Measurements from ENCODE around the gene PPP3R1.
A peak's percentile ranks its signal among the peaks of the same experiment; 100 is the strongest.
"Not testable (repeated sequence)": the region's sequence is repeated elsewhere in the genome, so short reads cannot be mapped to it uniquely, and the experiment has no call there.

PPP3R1 gene

DNA sequence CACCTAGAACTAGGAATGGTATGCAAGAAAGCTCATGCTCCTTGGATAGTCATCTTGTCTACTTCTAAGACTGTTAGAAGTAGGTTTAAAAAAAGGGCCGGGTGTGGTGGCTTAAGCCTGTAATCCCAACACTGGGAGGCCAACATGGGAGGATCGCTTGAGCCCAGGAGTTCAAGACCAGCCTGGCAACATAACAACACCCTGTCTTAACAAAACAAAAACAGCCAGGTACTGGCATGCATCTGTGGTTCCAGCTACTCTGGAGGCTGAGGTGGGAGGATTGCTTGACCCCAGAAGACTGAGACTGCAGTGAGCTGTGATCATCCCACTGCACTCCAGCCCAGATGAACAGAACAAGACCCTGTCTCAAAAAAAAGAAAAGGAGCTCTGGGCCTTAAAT is 74.8 kb downstream of the PPP3R1 start:
- TF ChIP-seq GABPA (IDR thresholded peaks at IDR 0.05; ENCODE audit: low read depth) (no peak), SPI1 (IDR thresholded peaks at IDR 0.05; ENCODE audit: borderline replicate concordance, low read depth) (no peak), REST (IDR thresholded peaks at IDR 0.05; ENCODE audit: insufficient replicate concordance, low read depth) (no peak), POLR2AphosphoS5 (IDR thresholded peaks at IDR 0.05; ENCODE audit: low read depth) (no peak)
- TF ChIP-seq, protein P1, sequence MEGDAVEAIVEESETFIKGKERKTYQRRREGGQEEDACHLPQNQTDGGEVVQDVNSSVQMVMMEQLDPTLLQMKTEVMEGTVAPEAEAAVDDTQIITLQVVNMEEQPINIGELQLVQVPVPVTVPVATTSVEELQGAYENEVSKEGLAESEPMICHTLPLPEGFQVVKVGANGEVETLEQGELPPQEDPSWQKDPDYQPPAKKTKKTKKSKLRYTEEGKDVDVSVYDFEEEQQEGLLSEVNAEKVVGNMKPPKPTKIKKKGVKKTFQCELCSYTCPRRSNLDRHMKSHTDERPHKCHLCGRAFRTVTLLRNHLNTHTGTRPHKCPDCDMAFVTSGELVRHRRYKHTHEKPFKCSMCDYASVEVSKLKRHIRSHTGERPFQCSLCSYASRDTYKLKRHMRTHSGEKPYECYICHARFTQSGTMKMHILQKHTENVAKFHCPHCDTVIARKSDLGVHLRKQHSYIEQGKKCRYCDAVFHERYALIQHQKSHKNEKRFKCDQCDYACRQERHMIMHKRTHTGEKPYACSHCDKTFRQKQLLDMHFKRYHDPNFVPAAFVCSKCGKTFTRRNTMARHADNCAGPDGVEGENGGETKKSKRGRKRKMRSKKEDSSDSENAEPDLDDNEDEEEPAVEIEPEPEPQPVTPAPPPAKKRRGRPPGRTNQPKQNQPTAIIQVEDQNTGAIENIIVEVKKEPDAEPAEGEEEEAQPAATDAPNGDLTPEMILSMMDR (IDR thresholded peaks at IDR 0.05; ENCODE audit: insufficient read depth, low read length), result no peak
- no peak for DNase-seq (ENCODE audit: low read depth in 1 of 2, low spot score in 1 of 2)
- no peak overlapping the region for H3K4me3 ChIP-seq (replicated peaks; ENCODE audit: insufficient read depth, low read length)
- H3K27ac ChIP-seq (replicated peaks), result peak overlapping the region; percentile 50
- no peaks in the 10 kb centered on the region for H3K27me3 ChIP-seq (ENCODE audit: insufficient read depth, poor library complexity, severe bottlenecking)

DNA sequence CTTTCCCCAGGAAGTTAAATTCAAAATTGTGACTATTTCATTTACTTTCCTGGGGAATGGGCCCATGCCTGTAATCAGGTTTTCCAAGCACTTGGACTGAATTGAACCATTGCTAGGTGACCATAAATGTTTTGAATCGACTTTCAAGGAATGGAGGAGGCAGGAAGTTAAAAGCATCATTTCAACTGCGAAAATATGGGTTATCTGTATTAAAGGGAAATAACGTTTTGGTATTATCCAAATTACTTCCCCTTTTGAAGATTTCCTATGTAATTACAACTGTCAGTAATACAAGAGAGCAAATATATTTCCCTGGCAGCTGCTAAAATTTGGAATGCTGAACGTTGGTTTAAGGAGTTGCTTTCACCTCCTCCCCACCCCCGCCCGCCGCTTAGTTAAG is 75.7 kb downstream of the PPP3R1 start:
- no peaks in the 10 kb centered on the region for H3K27me3 ChIP-seq (ENCODE audit: insufficient read depth, poor library complexity, severe bottlenecking)
- H3K4me3 ChIP-seq (replicated peaks; ENCODE audit: insufficient read depth, low read length), result no peak overlapping the region
- no peak for DNase-seq (ENCODE audit: low read depth in 1 of 2, low spot score in 1 of 2)
- no peak for TF ChIP-seq SPI1 (IDR thresholded peaks at IDR 0.05; ENCODE audit: borderline replicate concordance, low read depth)
- peak; percentile 13; the same call in 1 of the 2 replicates for TF ChIP-seq POLR2AphosphoS5 (IDR thresholded peaks at IDR 0.05; ENCODE audit: low read depth)
- no peak for TF ChIP-seq REST (IDR thresholded peaks at IDR 0.05; ENCODE audit: insufficient replicate concordance, low read depth)
- TF ChIP-seq GABPA (IDR thresholded peaks at IDR 0.05; ENCODE audit: low read depth), result no peak
- TF ChIP-seq, protein P1 (IDR thresholded peaks at IDR 0.05; ENCODE audit: insufficient read depth, low read length), result no peak
- peak overlapping the region; percentile 50 for H3K27ac ChIP-seq (replicated peaks)

- not testable (repeated sequence) for DNase-seq (ENCODE audit: low read depth in 1 of 2, low spot score in 1 of 2); H3K27me3 ChIP-seq (ENCODE audit: insufficient read depth, poor library complexity, severe bottlenecking); H3K4me3 ChIP-seq (replicated peaks; ENCODE audit: insufficient read depth, low read length); H3K27ac ChIP-seq (replicated peaks)
- 0 out of 2 replicates have a peak, but pooled peaks have one; percentile 15 for TF ChIP-seq POLR2AphosphoS5 (IDR thresholded peaks at IDR 0.05; ENCODE audit: low read depth)
These were observed 77.1 kb downstream of the PPP3R1 start for GRCh38 chr2:68175210-68175609.

DNA sequence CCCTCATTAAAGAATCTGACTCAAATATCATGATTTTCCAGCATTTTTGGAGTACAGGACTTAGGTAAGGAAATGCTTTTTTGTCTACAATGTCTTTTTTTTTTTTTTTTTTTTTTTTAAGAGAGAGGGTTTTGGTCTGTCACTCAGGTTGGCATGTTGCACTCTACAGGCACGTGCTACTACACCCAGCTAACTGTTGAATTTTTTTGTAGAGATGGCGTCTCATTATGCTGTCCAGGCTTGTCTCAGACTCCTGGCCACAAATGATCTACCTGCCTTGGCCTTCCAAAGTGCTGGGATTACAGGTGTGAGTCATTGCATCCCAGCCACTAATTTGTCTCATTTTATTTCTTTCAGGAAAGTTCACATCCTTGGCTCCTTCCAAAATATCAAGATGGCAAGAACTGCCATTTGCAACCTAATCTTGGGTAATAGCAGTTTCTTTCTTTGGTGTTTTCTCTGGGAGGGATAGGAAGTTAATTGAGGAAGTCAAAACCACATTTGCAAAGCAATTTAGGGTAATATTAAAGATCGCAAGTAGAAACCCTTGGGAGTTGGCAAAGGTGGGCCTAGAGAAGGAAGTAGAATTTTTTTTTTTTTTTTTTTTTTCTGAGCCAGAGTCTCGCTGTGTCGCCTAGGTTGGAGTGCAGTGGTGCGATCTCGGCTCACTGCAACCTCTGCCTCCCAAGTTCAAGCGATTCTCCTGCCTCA is 79.2 kb downstream of the PPP3R1 start:
- no peak overlapping the region for H3K4me3 ChIP-seq (replicated peaks; ENCODE audit: insufficient read depth, low read length)

More for the DNA sequence above, 79.2 kb downstream of the PPP3R1 start:
- Histone ChIP-seq H3K27ac (replicated peaks) (peak overlapping the region; percentile 80), H3K27me3 (ENCODE audit: insufficient read depth, poor library complexity, severe bottlenecking) (no peaks in the 10 kb centered on the region)
- peak; percentile 57 to 78 for DNase-seq (ENCODE audit: low read depth in 1 of 2, low spot score in 1 of 2)
- peak; percentile 44 for TF ChIP-seq POLR2AphosphoS5 (IDR thresholded peaks at IDR 0.05; ENCODE audit: low read depth)
- peak; percentile 97 for TF ChIP-seq SPI1 (IDR thresholded peaks at IDR 0.05; ENCODE audit: borderline replicate concordance, low read depth)
- no peak for TF ChIP-seq GABPA (IDR thresholded peaks at IDR 0.05; ENCODE audit: low read depth)
- peak; percentile 9 for TF ChIP-seq REST (IDR thresholded peaks at IDR 0.05; ENCODE audit: insufficient replicate concordance, low read depth)
- TF ChIP-seq, protein P1 (IDR thresholded peaks at IDR 0.05; ENCODE audit: insufficient read depth, low read length), result no peak

Measured in HL-60 (cell line).